ENCODE measurements around the gene FFAR3. TPM values are rescaled to one million over a fixed set of nuclear protein-coding genes. Genes with fewer than 3 reads are reported as not detected.

FFAR3 gene
- total and polyA plus RNA-seq, 2 of the 13 experiments (the other 11 are each of a cell fraction or from before 2014, with no cell fraction given), result not detected

- TF ChIP-seq ZNF460 (CRISPR knock-in tag; IDR thresholded peaks at IDR 0.05; ENCODE audit: borderline replicate concordance) (no peak), ZFP82 (CRISPR knock-in tag; IDR thresholded peaks at IDR 0.05; ENCODE audit: borderline replicate concordance) (no peak), ZNF510 (CRISPR knock-in tag; IDR thresholded peaks at IDR 0.05; ENCODE audit: low read depth) (no peak), CEBPB (IDR thresholded peaks at IDR 0.05; ENCODE audit: borderline replicate concordance, low read depth, low read length) (peak; percentile 12; the same call in 1 of the 2 replicates), ZNF574 (CRISPR knock-in tag; IDR thresholded peaks at IDR 0.05) (0 out of 2 replicates have a peak, but pooled peaks have one; percentile 63), NR0B2 (CRISPR knock-in tag; IDR thresholded peaks at IDR 0.05) (no peak), FOXP1 (IDR thresholded peaks at IDR 0.05) (no peak), FOXP1 (CRISPR knock-in tag; IDR thresholded peaks at IDR 0.05) (peak; percentile 87), KDM2A (CRISPR knock-in tag; IDR thresholded peaks at IDR 0.05; ENCODE audit: borderline replicate concordance, low read depth) (no peak), GABPB1 (CRISPR knock-in tag; IDR thresholded peaks at IDR 0.05) (peak; percentile 22; the same call in 1 of the 2 replicates), TCF12 (IDR thresholded peaks at IDR 0.05) (no peak), TCF12 (CRISPR knock-in tag; IDR thresholded peaks at IDR 0.05) (no peak), HNF1A (IDR thresholded peaks at IDR 0.05; ENCODE audit: low read depth) (no peak), HNF1A (CRISPR knock-in tag; IDR thresholded peaks at IDR 0.05; ENCODE audit: borderline replicate concordance) (peak; percentile 58; the same call in 1 of the 2 replicates), RXRB (CRISPR knock-in tag; IDR thresholded peaks at IDR 0.05; ENCODE audit: borderline replicate concordance) (peak; percentile 97), ZNF660 (CRISPR knock-in tag; IDR thresholded peaks at IDR 0.05; ENCODE audit: borderline replicate concordance, low read depth) (no peak), NFE2 (CRISPR knock-in tag; IDR thresholded peaks at IDR 0.05) (no peak), ZNF800 (CRISPR knock-in tag; IDR thresholded peaks at IDR 0.05) (no peak), ZMAT5 (CRISPR knock-in tag; IDR thresholded peaks at IDR 0.05; ENCODE audit: borderline replicate concordance, low read depth) (no peak), REPIN1 (CRISPR knock-in tag; IDR thresholded peaks at IDR 0.05; ENCODE audit: borderline replicate concordance, low read depth) (peak; percentile 59; the same call in 1 of the 2 replicates)
Measured at GRCh38 chr19:35309481-35310279, 48.6 kb upstream of the FFAR3 start (continued).
